GOT3 (cell line): ENCODE data around the gene KRT73.

Experiments
- DNase-seq: peaks from one replicate; lab custom pipeline; 2025; ENCODE audit warnings: mixed read lengths; lab: John Stamatoyannopoulos, UW

The KRT73 gene

GRCh38 chr12:52618216-52618615 is at the start of gene KRT73:
Gene KRT73 (minus strand): TSS chr12:52618559. CDS start chr12:52618524, 35 bp downstream.
- DNase-seq = no peak

- no peak for DNase-seq
These were observed 49.6 kb upstream of the KRT73 start for GRCh38 chr12:52667931-52668330.

- no peak for DNase-seq
These were observed 49.1 kb upstream of the KRT73 start for GRCh38 chr12:52667509-52667908.

GRCh38 chr12:52666471-52666870 is 48.1 kb upstream of the KRT73 start:
- DNase-seq = no peak

- DNase-seq = no peak
These were observed 45.1 kb upstream of the KRT73 start for GRCh38 chr12:52663420-52663819.

GRCh38 chr12:52662918-52663229 is 44.5 kb upstream of the KRT73 start:
- DNase-seq = no peak

- DNase-seq = no peak
These were observed 43.9 kb upstream of the KRT73 start for GRCh38 chr12:52662093-52662917.

GRCh38 chr12:52661668-52662067 is 43.3 kb upstream of the KRT73 start:
- DNase-seq = no peak

- no peak for DNase-seq
These were observed 42.7 kb upstream of the KRT73 start for GRCh38 chr12:52660934-52661499.

GRCh38 chr12:52659951-52660350 is 41.6 kb upstream of the KRT73 start:
- DNase-seq = no peak

- DNase-seq = no peak
These were observed 41.0 kb upstream of the KRT73 start for GRCh38 chr12:52659395-52659794.

GRCh38 chr12:52658196-52658595 is 39.8 kb upstream of the KRT73 start:
- no peak for DNase-seq

- no peak for DNase-seq
These were observed 39.0 kb upstream of the KRT73 start for GRCh38 chr12:52657250-52657902.

GRCh38 chr12:52656616-52657015 is 38.3 kb upstream of the KRT73 start:
- DNase-seq = no peak

GRCh38 chr12:52655720-52656124 is 37.4 kb upstream of the KRT73 start:
- DNase-seq = no peak

GRCh38 chr12:52655251-52655650 is 36.9 kb upstream of the KRT73 start:
- no peak for DNase-seq

GRCh38 chr12:52651726-52652261 is 33.4 kb upstream of the KRT73 start, which contains the start of gene KRT2:
Gene KRT2 (minus strand): TSS chr12:52652211. CDS start chr12:52652142, 69 bp downstream.
- DNase-seq = no peak

- DNase-seq = no peak
These were observed 32.2 kb upstream of the KRT73 start for GRCh38 chr12:52650520-52651081.

- no peak for DNase-seq
These were observed 30.7 kb upstream of the KRT73 start for GRCh38 chr12:52649066-52649465.

- DNase-seq = no peak
These were observed 29.7 kb upstream of the KRT73 start for GRCh38 chr12:52648012-52648550.

- no peak for DNase-seq
These were observed 29.2 kb upstream of the KRT73 start for GRCh38 chr12:52647601-52648000.

- DNase-seq = no peak
These were observed 28.3 kb upstream of the KRT73 start for GRCh38 chr12:52646613-52647012.
